ENCODE results near the gene UBE2J2.

The UBE2J2 gene

GRCh38 chr1:1281533-1282321, 8.1 kb upstream of the UBE2J2 start:
- H3K4me3 ChIP-seq (ENCODE audit: low read depth, low read length) = peak overlapping the region; percentile 4
- H3K27me3 ChIP-seq (ENCODE audit: control insufficient read depth, insufficient read depth, low read length) = no peaks in the 10 kb centered on the region
- H3K9me3 ChIP-seq (ENCODE audit: control insufficient read depth, low read length) = no peaks in the 10 kb centered on the region
- no peaks in the 10 kb centered on the region for H3K36me3 ChIP-seq (ENCODE audit: control insufficient read depth, insufficient read depth, low read length)
- H3K4me1 ChIP-seq = peaks cover 3% of the 10 kb centered on the region
- peak overlapping the region; percentile 47 for H3K4me2 ChIP-seq (ENCODE audit: low read length)
- peak overlapping the region; percentile 22 for H2AFZ ChIP-seq
- TF ChIP-seq, protein P1, sequence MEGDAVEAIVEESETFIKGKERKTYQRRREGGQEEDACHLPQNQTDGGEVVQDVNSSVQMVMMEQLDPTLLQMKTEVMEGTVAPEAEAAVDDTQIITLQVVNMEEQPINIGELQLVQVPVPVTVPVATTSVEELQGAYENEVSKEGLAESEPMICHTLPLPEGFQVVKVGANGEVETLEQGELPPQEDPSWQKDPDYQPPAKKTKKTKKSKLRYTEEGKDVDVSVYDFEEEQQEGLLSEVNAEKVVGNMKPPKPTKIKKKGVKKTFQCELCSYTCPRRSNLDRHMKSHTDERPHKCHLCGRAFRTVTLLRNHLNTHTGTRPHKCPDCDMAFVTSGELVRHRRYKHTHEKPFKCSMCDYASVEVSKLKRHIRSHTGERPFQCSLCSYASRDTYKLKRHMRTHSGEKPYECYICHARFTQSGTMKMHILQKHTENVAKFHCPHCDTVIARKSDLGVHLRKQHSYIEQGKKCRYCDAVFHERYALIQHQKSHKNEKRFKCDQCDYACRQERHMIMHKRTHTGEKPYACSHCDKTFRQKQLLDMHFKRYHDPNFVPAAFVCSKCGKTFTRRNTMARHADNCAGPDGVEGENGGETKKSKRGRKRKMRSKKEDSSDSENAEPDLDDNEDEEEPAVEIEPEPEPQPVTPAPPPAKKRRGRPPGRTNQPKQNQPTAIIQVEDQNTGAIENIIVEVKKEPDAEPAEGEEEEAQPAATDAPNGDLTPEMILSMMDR (IDR thresholded peaks at IDR 0.05) = no peak
- no peak overlapping the region for H3K9ac ChIP-seq
- H3K79me2 ChIP-seq = no peaks in the 10 kb centered on the region
- no peak overlapping the region for H3K27ac ChIP-seq

DNA sequence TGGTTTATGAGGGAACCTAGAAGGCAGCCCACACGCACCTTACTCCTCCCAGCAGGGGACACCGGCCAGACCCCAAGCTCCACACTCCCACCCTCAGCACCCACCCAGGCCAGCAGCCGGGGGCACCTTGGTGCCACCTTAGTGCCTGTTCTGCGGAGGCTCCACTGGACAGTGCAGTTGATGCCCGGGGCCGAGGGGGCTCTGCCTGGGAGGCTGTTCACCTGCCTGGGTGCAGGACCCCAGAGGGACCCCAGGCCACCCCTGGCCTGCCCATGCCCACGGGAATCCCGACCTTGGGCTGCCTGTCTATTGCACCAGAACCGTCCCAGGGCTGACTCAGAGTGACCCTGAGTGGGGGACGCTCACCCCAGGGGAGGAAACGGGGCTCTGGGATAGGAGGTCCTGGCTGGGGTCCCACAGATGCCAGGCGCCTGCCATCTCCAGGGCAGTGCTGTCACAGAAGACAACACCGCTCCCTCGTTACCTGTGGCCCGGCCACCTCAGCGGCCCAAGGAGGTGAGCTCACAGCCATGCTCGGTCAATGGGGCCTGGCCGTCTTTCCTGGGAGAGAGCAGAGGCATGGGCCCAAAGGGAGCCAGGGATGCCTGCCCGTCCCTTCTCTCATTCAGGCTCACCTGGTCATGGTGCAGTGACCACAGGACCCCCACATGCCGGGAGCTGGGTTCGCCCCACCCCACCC, 7.3 kb upstream of the UBE2J2 start:
- Histone ChIP-seq H3K27me3 (ENCODE audit: control insufficient read depth, insufficient read depth, low read length) (no peaks in the 10 kb centered on the region), H3K79me2 (no peaks in the 10 kb centered on the region), H3K4me1 (peaks cover 3% of the 10 kb centered on the region), H3K4me3 (ENCODE audit: low read depth, low read length) (no peak overlapping the region), H3K36me3 (ENCODE audit: control insufficient read depth, insufficient read depth, low read length) (no peaks in the 10 kb centered on the region), H3K9ac (no peak overlapping the region), H3K27ac (no peak overlapping the region), H3K4me2 (ENCODE audit: low read length) (no peak overlapping the region), H3K9me3 (ENCODE audit: control insufficient read depth, low read length) (no peaks in the 10 kb centered on the region), H2AFZ (no peak overlapping the region)
- TF ChIP-seq, protein P1 (IDR thresholded peaks at IDR 0.05) = no peak

GRCh38 chr1:1279028-1279427, 5.4 kb upstream of the UBE2J2 start:
- H2AFZ ChIP-seq = no peak overlapping the region
- no peaks in the 10 kb centered on the region for H3K27me3 ChIP-seq (ENCODE audit: control insufficient read depth, insufficient read depth, low read length)
- no peaks in the 10 kb centered on the region for H3K36me3 ChIP-seq (ENCODE audit: control insufficient read depth, insufficient read depth, low read length)
- H3K79me2 ChIP-seq = no peaks in the 10 kb centered on the region
- TF ChIP-seq, protein P1 (IDR thresholded peaks at IDR 0.05) = no peak
- H3K9ac ChIP-seq = no peak overlapping the region
- no peak overlapping the region for H3K27ac ChIP-seq
- no peak overlapping the region for H3K4me2 ChIP-seq (ENCODE audit: low read length)
- H3K4me1 ChIP-seq = peaks cover 3% of the 10 kb centered on the region
- no peaks in the 10 kb centered on the region for H3K9me3 ChIP-seq (ENCODE audit: control insufficient read depth, low read length)
- no peak overlapping the region for H3K4me3 ChIP-seq (ENCODE audit: low read depth, low read length)

GRCh38 chr1:1278620-1279019, 5.0 kb upstream of the UBE2J2 start:
- H3K4me2 ChIP-seq (ENCODE audit: low read length) = no peak overlapping the region
- H3K9ac ChIP-seq = no peak overlapping the region
- H3K4me3 ChIP-seq (ENCODE audit: low read depth, low read length) = no peak overlapping the region
- H3K9me3 ChIP-seq (ENCODE audit: control insufficient read depth, low read length) = no peaks in the 10 kb centered on the region
- TF ChIP-seq, protein P1 (IDR thresholded peaks at IDR 0.05) = no peak
- H3K4me1 ChIP-seq = peaks cover 3% of the 10 kb centered on the region
- no peak overlapping the region for H3K27ac ChIP-seq
- H3K79me2 ChIP-seq = no peaks in the 10 kb centered on the region
- H3K27me3 ChIP-seq (ENCODE audit: control insufficient read depth, insufficient read depth, low read length) = no peaks in the 10 kb centered on the region
- no peaks in the 10 kb centered on the region for H3K36me3 ChIP-seq (ENCODE audit: control insufficient read depth, insufficient read depth, low read length)
- no peak overlapping the region for H2AFZ ChIP-seq

Measured in parathyroid adenoma (tissue), 2 donors.